ENCODE data around the gene VIPR2.
"Not testable (repeated sequence)": the region's sequence is repeated elsewhere in the genome, so short reads cannot be mapped to it uniquely, and the experiment has no call there.

VIPR2 gene

GRCh38 chr7:159105066-159105780, 39.4 kb downstream of the VIPR2 start:
- no peaks in the 10 kb centered on the region for H4K20me1 ChIP-seq (ENCODE audit: insufficient read depth)
- no peak overlapping the region for H3K4me3 ChIP-seq (IDR thresholded peaks at IDR 0.05; ENCODE audit: insufficient read depth, low read depth, low read length)
- no peaks in the 10 kb centered on the region for H3K36me3 ChIP-seq (ENCODE audit: insufficient read depth)
- no peak overlapping the region for H3K27ac ChIP-seq
- TF ChIP-seq CTCF (conservative IDR thresholded peaks at IDR 0.05; ENCODE audit: low read depth, low read length) = no peak
- no peak overlapping the region for H3K9ac ChIP-seq
- H3K27me3 ChIP-seq (ENCODE audit: insufficient read depth, low read depth) = no peaks in the 10 kb centered on the region
- no peak overlapping the region for H3K4me2 ChIP-seq
- H3K4me1 ChIP-seq (ENCODE audit: low read depth, poor library complexity, severe bottlenecking) = no peaks in the 10 kb centered on the region
- no peaks in the 10 kb centered on the region for H3K79me2 ChIP-seq (ENCODE audit: insufficient read depth, low read depth)
- H2AFZ ChIP-seq (ENCODE audit: low read depth) = no peak overlapping the region

GRCh38 chr7:159104188-159104920, 40.3 kb downstream of the VIPR2 start:
- no peaks in the 10 kb centered on the region for H3K27me3 ChIP-seq (ENCODE audit: insufficient read depth, low read depth)
- no peak overlapping the region for H3K4me2 ChIP-seq
- no peak overlapping the region for H3K27ac ChIP-seq
- H3K36me3 ChIP-seq (ENCODE audit: insufficient read depth) = no peaks in the 10 kb centered on the region
- no peaks in the 10 kb centered on the region for H3K79me2 ChIP-seq (ENCODE audit: insufficient read depth, low read depth)
- no peak overlapping the region for H3K9ac ChIP-seq
- H2AFZ ChIP-seq (ENCODE audit: low read depth) = no peak overlapping the region
- TF ChIP-seq CTCF (conservative IDR thresholded peaks at IDR 0.05; ENCODE audit: low read depth, low read length) = no peak
- H3K4me1 ChIP-seq (ENCODE audit: low read depth, poor library complexity, severe bottlenecking) = no peaks in the 10 kb centered on the region
- no peak overlapping the region for H3K4me3 ChIP-seq (IDR thresholded peaks at IDR 0.05; ENCODE audit: insufficient read depth, low read depth, low read length)
- no peaks in the 10 kb centered on the region for H4K20me1 ChIP-seq (ENCODE audit: insufficient read depth)

- Histone ChIP-seq H4K20me1 (ENCODE audit: insufficient read depth) (no peaks in the 10 kb centered on the region), H3K27ac (no peak overlapping the region), H3K9ac (no peak overlapping the region), H3K4me3 (IDR thresholded peaks at IDR 0.05; ENCODE audit: insufficient read depth, low read depth, low read length) (no peak overlapping the region), H3K4me2 (no peak overlapping the region), H2AFZ (ENCODE audit: low read depth) (no peak overlapping the region), H3K79me2 (ENCODE audit: insufficient read depth, low read depth) (no peaks in the 10 kb centered on the region), H3K4me1 (ENCODE audit: low read depth, poor library complexity, severe bottlenecking) (no peaks in the 10 kb centered on the region), H3K36me3 (ENCODE audit: insufficient read depth) (no peaks in the 10 kb centered on the region), H3K27me3 (ENCODE audit: insufficient read depth, low read depth) (no peaks in the 10 kb centered on the region)
- no peak for TF ChIP-seq CTCF (conservative IDR thresholded peaks at IDR 0.05; ENCODE audit: low read depth, low read length)
These were observed 41.1 kb downstream of the VIPR2 start for GRCh38 chr7:159103382-159104187.

- Histone ChIP-seq H3K9ac (no peak overlapping the region), H3K27ac (no peak overlapping the region), H3K4me1 (ENCODE audit: low read depth, poor library complexity, severe bottlenecking) (no peaks in the 10 kb centered on the region), H3K27me3 (ENCODE audit: insufficient read depth, low read depth) (no peaks in the 10 kb centered on the region), H3K36me3 (ENCODE audit: insufficient read depth) (no peaks in the 10 kb centered on the region), H3K79me2 (ENCODE audit: insufficient read depth, low read depth) (no peaks in the 10 kb centered on the region), H2AFZ (ENCODE audit: low read depth) (no peak overlapping the region), H3K4me3 (IDR thresholded peaks at IDR 0.05; ENCODE audit: insufficient read depth, low read depth, low read length) (no peak overlapping the region), H3K4me2 (no peak overlapping the region), H4K20me1 (ENCODE audit: insufficient read depth) (no peaks in the 10 kb centered on the region)
- no peak for TF ChIP-seq CTCF (conservative IDR thresholded peaks at IDR 0.05; ENCODE audit: low read depth, low read length)
These were observed 41.8 kb downstream of the VIPR2 start for GRCh38 chr7:159102681-159103381.

GRCh38 chr7:159101661-159102091, 43.0 kb downstream of the VIPR2 start:
- not testable (repeated sequence) for H3K79me2 ChIP-seq (ENCODE audit: insufficient read depth, low read depth); H3K4me2 ChIP-seq; H2AFZ ChIP-seq (ENCODE audit: low read depth); H3K4me1 ChIP-seq (ENCODE audit: low read depth, poor library complexity, severe bottlenecking); H3K9ac ChIP-seq; H3K36me3 ChIP-seq (ENCODE audit: insufficient read depth); H3K27me3 ChIP-seq (ENCODE audit: insufficient read depth, low read depth); H4K20me1 ChIP-seq (ENCODE audit: insufficient read depth); H3K27ac ChIP-seq; H3K4me3 ChIP-seq (IDR thresholded peaks at IDR 0.05; ENCODE audit: insufficient read depth, low read depth, low read length)

GRCh38 chr7:159101083-159101395, 43.6 kb downstream of the VIPR2 start:
- H3K4me3 ChIP-seq (IDR thresholded peaks at IDR 0.05; ENCODE audit: insufficient read depth, low read depth, low read length); H4K20me1 ChIP-seq (ENCODE audit: insufficient read depth); H3K36me3 ChIP-seq (ENCODE audit: insufficient read depth); H3K79me2 ChIP-seq (ENCODE audit: insufficient read depth, low read depth); H3K4me2 ChIP-seq; H2AFZ ChIP-seq (ENCODE audit: low read depth); H3K4me1 ChIP-seq (ENCODE audit: low read depth, poor library complexity, severe bottlenecking); H3K27ac ChIP-seq; H3K9ac ChIP-seq; H3K27me3 ChIP-seq (ENCODE audit: insufficient read depth, low read depth): not testable (repeated sequence)

All from KMS-11 (cell line).